GM21528 (cell line): ENCODE measurements around the gene VPS54.
"Not testable (repeated sequence)": the region's sequence is repeated elsewhere in the genome, so short reads cannot be mapped to it uniquely, and the experiment has no call there.

ENCODE experiments used
- ATAC-seq: cut with Tn5 transposase; IDR thresholded peaks from one replicate; pipeline ENCODE4 v1.9.1; 2021; ENCODE audit warnings: mild to moderate bottlenecking, moderate library complexity; ENCODE audit not compliant: unreplicated experiment, low FRiP score

VPS54 gene

GRCh38 chr2:63996582-63997198 is 22.5 kb downstream of the VPS54 start:
- not testable (repeated sequence) for ATAC-seq

- not testable (repeated sequence) for ATAC-seq
These were observed 24.7 kb downstream of the VPS54 start for GRCh38 chr2:63994329-63995070.

- ATAC-seq = no peak
These were observed 25.4 kb downstream of the VPS54 start for GRCh38 chr2:63993871-63994270.

GRCh38 chr2:63993130-63993584 is 26.1 kb downstream of the VPS54 start:
- not testable (repeated sequence) for ATAC-seq

DNA sequence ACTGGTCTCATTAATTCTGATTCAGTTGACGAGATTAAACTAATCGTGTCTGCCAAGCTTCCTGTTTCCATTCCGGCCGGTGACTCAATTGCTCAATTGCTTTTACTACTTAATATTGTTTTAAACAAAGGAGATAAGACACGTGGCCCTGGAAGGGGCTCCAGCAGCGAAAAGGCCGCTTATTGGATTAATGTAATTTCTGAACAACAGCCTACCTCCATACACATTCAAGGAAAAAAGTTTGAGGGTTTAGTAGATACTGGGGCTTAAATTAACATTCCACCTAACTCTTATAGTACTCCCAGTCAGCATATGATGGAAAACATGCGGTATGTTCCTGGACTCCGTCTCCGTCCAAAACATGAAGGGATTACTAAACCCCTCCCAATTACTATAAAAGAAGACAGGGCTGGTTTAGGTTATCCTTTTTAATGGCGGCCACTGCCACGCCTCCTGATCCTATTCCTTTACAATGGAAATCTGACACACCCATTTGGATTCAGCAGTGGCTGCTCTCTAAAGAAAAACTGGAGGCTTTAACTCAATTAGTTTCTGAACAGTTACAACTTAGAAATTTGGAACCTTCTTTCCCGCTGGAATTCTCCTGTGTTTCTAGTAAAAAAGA is 27.1 kb downstream of the VPS54 start:
- ATAC-seq = no peak

- ATAC-seq = not testable (repeated sequence)
These were observed 27.8 kb downstream of the VPS54 start for GRCh38 chr2:63991173-63991999.

GRCh38 chr2:63990072-63990471 is 29.2 kb downstream of the VPS54 start:
- ATAC-seq = no peak

- not testable (repeated sequence) for ATAC-seq
These were observed 30.3 kb downstream of the VPS54 start for GRCh38 chr2:63988842-63989436.

DNA sequence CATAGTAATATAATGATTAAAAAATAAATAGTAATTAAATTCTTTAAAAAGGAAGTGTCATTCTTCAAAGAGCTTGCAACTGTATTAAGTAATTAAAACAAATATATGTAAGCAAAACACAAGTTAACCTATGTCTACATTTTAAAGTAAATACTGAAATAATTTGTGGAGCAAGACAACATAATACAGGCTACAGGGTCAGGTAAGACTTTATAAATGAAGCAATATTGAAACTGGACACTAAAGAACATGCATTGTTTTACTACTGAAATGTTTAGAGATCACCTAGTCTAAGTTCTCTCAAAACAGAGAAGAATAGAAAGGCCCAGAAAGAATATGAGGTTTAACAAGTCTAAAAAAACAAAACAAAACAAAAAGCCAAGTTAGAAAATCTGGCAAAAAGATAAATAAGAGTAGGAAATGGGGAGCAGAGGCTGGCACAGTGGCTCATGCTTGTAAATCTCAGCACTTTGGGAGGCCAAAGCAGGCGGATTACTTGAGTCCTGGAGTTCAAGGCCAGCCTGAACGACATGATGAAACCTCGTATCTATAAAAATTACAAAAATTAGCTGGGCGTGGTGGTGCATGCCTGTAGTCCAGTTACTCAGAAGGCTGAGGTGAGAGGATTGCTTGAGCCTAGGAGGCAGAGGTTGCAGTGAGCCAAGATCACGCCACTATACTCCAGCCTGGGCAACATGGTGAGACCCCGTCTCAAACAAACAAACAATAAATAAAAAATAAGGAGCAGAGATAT is 34.4 kb downstream of the VPS54 start:
- no peak for ATAC-seq

DNA sequence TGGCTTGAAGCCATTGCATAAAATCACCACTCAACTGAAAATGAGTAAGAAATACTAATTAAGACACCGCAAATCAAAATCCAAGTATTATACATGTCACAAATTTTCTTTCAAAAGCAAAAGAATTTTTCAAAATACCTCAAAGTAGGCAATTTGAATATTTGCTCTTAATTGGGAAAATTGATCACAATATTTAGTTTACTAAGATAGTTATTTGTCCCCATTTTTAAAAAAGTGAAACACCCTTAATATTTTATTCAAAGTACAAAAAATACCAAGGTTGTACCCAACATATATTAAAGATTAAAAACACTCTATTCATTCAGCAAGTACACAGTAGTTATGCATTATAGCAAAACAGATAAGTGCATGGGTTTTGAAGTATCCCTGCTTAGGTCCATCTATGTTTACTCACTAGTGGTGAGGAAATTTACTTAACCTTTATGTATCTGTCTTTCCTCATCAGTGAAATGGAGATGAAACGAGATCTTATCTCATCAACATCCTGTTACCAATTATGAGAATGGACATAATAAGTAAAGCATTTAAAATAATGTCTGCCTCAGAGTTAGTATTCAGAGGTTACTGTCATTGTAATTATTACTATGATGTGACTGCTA is 35.1 kb downstream of the VPS54 start:
- no peak for ATAC-seq

- ATAC-seq = no peak
These were observed 36.9 kb downstream of the VPS54 start for GRCh38 chr2:63982335-63982734.

DNA sequence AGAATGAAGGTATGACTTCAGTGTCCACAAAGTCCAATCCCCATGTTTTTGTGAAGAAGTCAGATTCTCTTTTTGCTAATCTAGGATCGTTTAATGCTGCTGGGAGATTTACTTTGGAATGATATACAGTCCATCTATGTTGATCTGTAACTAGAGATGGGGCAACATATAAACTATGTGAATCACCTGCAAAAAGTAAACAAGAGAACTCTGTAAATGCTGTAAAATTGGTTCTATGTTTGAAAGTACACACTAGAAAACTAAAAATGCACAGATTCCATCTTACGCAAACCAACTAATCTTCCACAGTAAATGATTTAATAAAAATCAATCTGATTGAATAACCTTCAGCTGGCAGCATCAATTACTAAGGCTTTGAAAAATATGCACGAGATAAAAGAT is 37.5 kb downstream of the VPS54 start:
- no peak for ATAC-seq

DNA sequence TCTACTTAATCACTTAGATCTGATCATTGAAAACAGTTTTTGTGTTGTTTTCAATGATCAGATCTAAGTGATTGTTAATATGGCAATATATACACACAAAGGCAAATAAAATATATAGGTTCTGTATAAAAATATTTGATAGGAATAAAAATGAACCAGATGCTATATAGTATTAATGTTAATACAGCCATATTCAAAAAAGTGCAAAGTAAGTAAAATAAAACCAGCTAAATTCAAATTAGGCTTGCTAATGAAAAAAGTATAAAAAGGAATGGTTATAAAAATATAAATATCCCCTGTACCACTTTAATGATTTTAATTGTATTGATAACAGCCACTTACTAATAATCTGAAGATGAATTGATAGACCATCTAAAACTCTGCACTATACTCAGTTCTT is 38.4 kb downstream of the VPS54 start:
- no peak for ATAC-seq

DNA sequence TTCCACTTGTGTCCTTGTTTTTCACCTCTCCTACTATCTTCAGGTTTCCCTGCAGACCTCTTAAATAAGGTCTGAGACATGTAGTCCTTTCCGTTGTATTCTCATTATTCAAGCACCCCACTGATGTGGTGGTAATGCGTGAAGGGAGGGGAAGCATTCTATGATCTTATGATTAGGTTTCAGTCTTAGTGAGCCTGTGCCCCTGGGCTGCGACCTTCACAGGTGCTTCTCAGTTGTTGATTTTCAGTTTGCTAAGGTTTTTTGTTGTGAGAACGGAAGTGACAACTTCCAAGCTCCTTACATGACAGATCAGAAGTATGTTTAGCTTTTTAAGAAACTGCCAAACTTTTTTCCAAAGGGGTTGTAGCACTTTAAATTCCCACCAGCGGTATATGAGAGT is 41.3 kb downstream of the VPS54 start:
- peak; percentile 89 for ATAC-seq

DNA sequence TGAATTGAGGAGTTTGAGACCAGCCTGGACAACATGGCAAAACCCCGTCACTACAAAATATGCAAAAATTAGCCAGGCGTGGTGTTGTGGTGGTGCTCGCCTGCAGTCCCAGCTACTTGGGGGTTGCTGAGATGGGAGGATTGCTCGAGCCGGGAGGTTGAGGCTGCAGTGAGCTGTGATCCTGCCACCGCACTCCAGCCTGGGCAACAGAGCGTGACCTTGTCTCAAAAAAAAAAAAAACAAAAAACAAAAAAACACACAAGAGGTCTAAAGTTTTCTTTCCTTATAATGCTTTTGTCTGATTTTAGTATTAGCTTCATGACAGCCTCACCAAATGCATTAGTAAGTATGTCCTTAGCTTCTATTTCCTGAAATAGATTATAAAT is 43.1 kb downstream of the VPS54 start:
- ATAC-seq = no peak

GRCh38 chr2:63975437-63976124 is 43.6 kb downstream of the VPS54 start:
- ATAC-seq = no peak

DNA sequence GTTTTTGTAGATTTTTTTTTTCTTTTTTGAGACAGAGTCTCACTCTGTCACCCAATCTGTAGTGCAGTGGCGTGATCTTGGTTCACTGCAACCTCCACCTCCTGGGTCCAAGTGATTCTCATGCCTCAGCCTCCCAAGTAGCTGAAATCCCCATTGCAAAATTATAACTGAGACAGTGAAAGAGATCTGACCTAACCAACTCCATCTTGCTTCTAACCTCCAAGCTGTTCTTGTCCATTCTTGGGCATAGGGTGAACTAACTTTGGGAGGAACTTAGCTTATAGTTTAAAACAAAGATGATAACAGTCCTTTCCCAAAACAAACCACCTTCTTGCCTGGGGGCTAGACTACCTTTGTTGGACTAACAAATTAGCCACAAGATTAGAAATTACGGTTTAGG is 44.2 kb downstream of the VPS54 start:
- not testable (repeated sequence) for ATAC-seq

GRCh38 chr2:63962186-63962585 is 57.0 kb downstream of the VPS54 start:
- no peak for ATAC-seq

- ATAC-seq = no peak
These were observed 68.8 kb downstream of the VPS54 start for GRCh38 chr2:63950414-63950813.
